HepG2 (cell line): ENCODE data around the gene S100A4. TPM values are rescaled to one million over a fixed set of nuclear protein-coding genes. Genes with fewer than 3 reads are reported as not detected.

Experiments
- ATF2 ChIP-seq: sonication (generic); formaldehyde crosslinking; IDR thresholded peaks from 2 replicates; pipeline ENCODE4 v1.4.0; 2020; ENCODE audit warnings: missing genetic modification reagents
- ELF1 ChIP-seq: sonication (generic); formaldehyde crosslinking; IDR thresholded peaks from 2 replicates; pipeline ENCODE4 v1.4.0; 2020; ENCODE audit warnings: missing genetic modification reagents
- FOXK1 ChIP-seq: sonication (generic); formaldehyde crosslinking; IDR thresholded peaks from 2 replicates; pipeline ENCODE4 v1.4.0; 2020; ENCODE audit warnings: low read depth, missing genetic modification reagents, borderline replicate concordance
- GATAD1 ChIP-seq: IDR thresholded peaks from 2 replicates; pipeline ENCODE4 v1.6.1; 2016; ENCODE audit warnings: missing genetic modification reagents, missing compliant biosample characterization
- MXD4 ChIP-seq: IDR thresholded peaks from 2 replicates; pipeline ENCODE4 v1.6.1; 2016; ENCODE audit warnings: mild to moderate bottlenecking, missing biosample characterization, missing genetic modification reagents
- NR1H2 ChIP-seq: sonication (generic); formaldehyde crosslinking; IDR thresholded peaks from 2 replicates; pipeline ENCODE4 v1.8.1; 2022; ENCODE audit warnings: low read depth, missing genetic modification reagents, borderline replicate concordance
- RCOR2 ChIP-seq: IDR thresholded peaks from 2 replicates; pipeline ENCODE4 v1.6.1; 2016; ENCODE audit warnings: missing biosample characterization, missing genetic modification reagents
- RNF2 ChIP-seq: fragments of 450-650 bp; conservative IDR thresholded peaks from 2 replicates; pipeline ENCODE4 v1.6.1; 2016; ENCODE audit warnings: low read depth
- SYNCRIP ChIP-seq: fragments of 200-400 bp; formaldehyde crosslinking; IDR thresholded peaks from 2 replicates; pipeline ENCODE4 v1.6.1; 2018; ENCODE audit warnings: mild to moderate bottlenecking, low read depth, low read length; ENCODE audit not compliant: insufficient read depth
- TSC22D2 ChIP-seq: sonication (generic); formaldehyde crosslinking; IDR thresholded peaks from 2 replicates; pipeline ENCODE4 v1.5.1; 2020; ENCODE audit warnings: missing genetic modification reagents, mild to moderate bottlenecking, borderline replicate concordance
- XRCC5 ChIP-seq: fragments of 200-400 bp; formaldehyde crosslinking; optimal IDR thresholded peaks from 2 replicates; pipeline ENCODE3; 2017; ENCODE audit warnings: mild to moderate bottlenecking, low read length
- ZBTB34 ChIP-seq: sonication (generic); formaldehyde crosslinking; IDR thresholded peaks from 2 replicates; pipeline ENCODE4 v1.8.0; 2022; ENCODE audit warnings: mild to moderate bottlenecking, missing genetic modification reagents
- ZFP36L2 ChIP-seq: sonication (generic); formaldehyde crosslinking; IDR thresholded peaks from 2 replicates; pipeline ENCODE4 v1.4.0; 2020; ENCODE audit warnings: missing genetic modification reagents
- ZNF335 ChIP-seq: sonication (generic); formaldehyde crosslinking; IDR thresholded peaks from 2 replicates; pipeline ENCODE4 v1.4.0; 2020; ENCODE audit warnings: missing genetic modification reagents
- ZNF713 ChIP-seq: sonication (generic); formaldehyde crosslinking; IDR thresholded peaks from 2 replicates; pipeline ENCODE4 v1.4.0; 2020; ENCODE audit warnings: mild to moderate bottlenecking, missing genetic modification reagents
- ZNF761 ChIP-seq: sonication (generic); formaldehyde crosslinking; conservative IDR thresholded peaks from 2 replicates; pipeline ENCODE4 v1.4.0; 2020; ENCODE audit warnings: mild to moderate bottlenecking, missing genetic modification reagents
- ZSCAN12 ChIP-seq: sonication (generic); formaldehyde crosslinking; IDR thresholded peaks from 2 replicates; pipeline ENCODE4 v1.9.0; 2021; ENCODE audit warnings: mild to moderate bottlenecking, missing genetic modification reagents
- polyA plus RNA-seq, 8 experiments: library from polyadenylated mRNA; depleted of rRNA in 3 of 8; stranded (reverse) in 7 of 8; unstranded in 1 of 8; fragments of >200 nt; fragmentation: Illumina TruSeq in 4 of 8; extraction: Trizol in 4 of 8; gene quantifications; 2 replicates each; pipeline versions ENCODE4 v1.2.1 to v1.2.3, GENCODE V29; 2011 to 2016; ENCODE audit warnings: low read depth in 4 of 8, missing spikeins in 1 of 8, mixed read lengths in 1 of 8; ENCODE audit not compliant: insufficient read depth in 1 of 8
- total RNA-seq, 5 experiments: library from RNA; depleted of rRNA; stranded (reverse); fragments of >200 nt; fragmentation: Illumina TruSeq; extraction: Trizol; gene quantifications; 2 replicates each; pipeline ENCODE4 v1.2.3, GENCODE V29; 2016; ENCODE audit warnings: low read depth in 1 of 5
- TF ChIP-seq, protein P1 (sequence below): sonication (generic); formaldehyde crosslinking; IDR thresholded peaks from 2 replicates; pipeline ENCODE4 v1.9.0; 2022; ENCODE audit warnings: low read depth, missing genetic modification reagents
- TF ChIP-seq, protein P2 (sequence below): sonication (generic); formaldehyde crosslinking; conservative IDR thresholded peaks from 2 replicates; pipeline ENCODE4 v1.8.1; 2023; ENCODE audit warnings: missing genetic modification reagents
- TF ChIP-seq, protein P3 (sequence below): IDR thresholded peaks from 2 replicates; pipeline ENCODE4 v1.6.1; 2018; ENCODE audit warnings: missing genetic modification reagents, mild to moderate bottlenecking, missing compliant biosample characterization
- TF ChIP-seq, protein P4 (sequence below): sonication (generic); formaldehyde crosslinking; IDR thresholded peaks from 2 replicates; pipeline ENCODE4 v1.8.1; 2023; ENCODE audit warnings: missing genetic modification reagents, mild to moderate bottlenecking, borderline replicate concordance
- TF ChIP-seq, protein P5 (sequence below): IDR thresholded peaks from 2 replicates; pipeline ENCODE4 v1.6.1; 2016; ENCODE audit warnings: mild to moderate bottlenecking

The S100A4 gene
- total and polyA plus RNA-seq, 2 of the 13 experiments (the other 11 are each of a cell fraction or from before 2014, with no cell fraction given), result 12.9 to 20.2 TPM

DNA sequence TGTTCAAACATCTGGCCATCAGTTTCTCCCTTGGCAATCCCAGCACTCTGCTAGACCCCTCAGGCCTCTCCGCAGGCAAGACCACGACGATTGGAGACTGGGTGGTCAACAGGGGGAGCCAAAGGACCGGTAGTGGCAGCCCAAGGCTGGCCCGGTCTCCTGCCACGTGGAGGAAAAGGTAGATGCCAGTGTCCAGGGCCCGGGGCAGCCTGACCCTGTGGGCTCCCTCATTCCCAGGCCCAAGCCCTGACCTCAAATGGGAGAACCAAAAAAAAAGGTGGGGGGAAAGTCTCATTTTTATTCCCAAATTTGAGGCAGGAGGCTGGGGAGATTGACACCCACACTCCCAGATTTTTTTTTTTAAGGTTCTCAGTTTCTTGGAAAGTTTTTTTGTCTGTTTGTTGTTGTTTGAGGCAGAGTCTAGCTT is 34.6 kb downstream of the S100A4 start (continued):
- TF ChIP-seq, protein P1, sequence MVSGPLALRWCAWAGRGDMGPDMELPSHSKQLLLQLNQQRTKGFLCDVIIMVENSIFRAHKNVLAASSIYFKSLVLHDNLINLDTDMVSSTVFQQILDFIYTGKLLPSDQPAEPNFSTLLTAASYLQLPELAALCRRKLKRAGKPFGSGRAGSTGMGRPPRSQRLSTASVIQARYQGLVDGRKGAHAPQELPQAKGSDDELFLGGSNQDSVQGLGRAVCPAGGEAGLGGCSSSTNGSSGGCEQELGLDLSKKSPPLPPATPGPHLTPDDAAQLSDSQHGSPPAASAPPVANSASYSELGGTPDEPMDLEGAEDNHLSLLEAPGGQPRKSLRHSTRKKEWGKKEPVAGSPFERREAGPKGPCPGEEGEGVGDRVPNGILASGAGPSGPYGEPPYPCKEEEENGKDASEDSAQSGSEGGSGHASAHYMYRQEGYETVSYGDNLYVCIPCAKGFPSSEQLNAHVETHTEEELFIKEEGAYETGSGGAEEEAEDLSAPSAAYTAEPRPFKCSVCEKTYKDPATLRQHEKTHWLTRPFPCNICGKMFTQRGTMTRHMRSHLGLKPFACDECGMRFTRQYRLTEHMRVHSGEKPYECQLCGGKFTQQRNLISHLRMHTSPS (CRISPR knock-in tag), result 0 out of 2 replicates have a peak, but pooled peaks have one; percentile 30
- TF ChIP-seq, protein P2, sequence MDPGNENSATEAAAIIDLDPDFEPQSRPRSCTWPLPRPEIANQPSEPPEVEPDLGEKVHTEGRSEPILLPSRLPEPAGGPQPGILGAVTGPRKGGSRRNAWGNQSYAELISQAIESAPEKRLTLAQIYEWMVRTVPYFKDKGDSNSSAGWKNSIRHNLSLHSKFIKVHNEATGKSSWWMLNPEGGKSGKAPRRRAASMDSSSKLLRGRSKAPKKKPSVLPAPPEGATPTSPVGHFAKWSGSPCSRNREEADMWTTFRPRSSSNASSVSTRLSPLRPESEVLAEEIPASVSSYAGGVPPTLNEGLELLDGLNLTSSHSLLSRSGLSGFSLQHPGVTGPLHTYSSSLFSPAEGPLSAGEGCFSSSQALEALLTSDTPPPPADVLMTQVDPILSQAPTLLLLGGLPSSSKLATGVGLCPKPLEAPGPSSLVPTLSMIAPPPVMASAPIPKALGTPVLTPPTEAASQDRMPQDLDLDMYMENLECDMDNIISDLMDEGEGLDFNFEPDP (CRISPR knock-in tag), result no peak
- peak; percentile 53 for TF ChIP-seq XRCC5
- TF ChIP-seq RCOR2 (CRISPR knock-in tag), result no peak
- TF ChIP-seq TSC22D2 (CRISPR knock-in tag), result 0 out of 2 replicates have a peak, but pooled peaks have one; percentile 37
- no peak for TF ChIP-seq NR1H2
- TF ChIP-seq, protein P3, sequence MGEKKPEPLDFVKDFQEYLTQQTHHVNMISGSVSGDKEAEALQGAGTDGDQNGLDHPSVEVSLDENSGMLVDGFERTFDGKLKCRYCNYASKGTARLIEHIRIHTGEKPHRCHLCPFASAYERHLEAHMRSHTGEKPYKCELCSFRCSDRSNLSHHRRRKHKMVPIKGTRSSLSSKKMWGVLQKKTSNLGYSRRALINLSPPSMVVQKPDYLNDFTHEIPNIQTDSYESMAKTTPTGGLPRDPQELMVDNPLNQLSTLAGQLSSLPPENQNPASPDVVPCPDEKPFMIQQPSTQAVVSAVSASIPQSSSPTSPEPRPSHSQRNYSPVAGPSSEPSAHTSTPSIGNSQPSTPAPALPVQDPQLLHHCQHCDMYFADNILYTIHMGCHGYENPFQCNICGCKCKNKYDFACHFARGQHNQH (CRISPR knock-in tag), result 0 out of 2 replicates have a peak, but pooled peaks have one; percentile 44
- TF ChIP-seq ZNF713 (CRISPR knock-in tag), result no peak
- TF ChIP-seq RNF2, result peak; percentile 36; the same call in 1 of the 2 replicates
- peak; percentile 44; the same call in 1 of the 2 replicates for TF ChIP-seq FOXK1 (CRISPR knock-in tag)
- TF ChIP-seq ELF1 (CRISPR knock-in tag), result peak; percentile 51; the same call in 1 of the 2 replicates
- TF ChIP-seq, protein P4, sequence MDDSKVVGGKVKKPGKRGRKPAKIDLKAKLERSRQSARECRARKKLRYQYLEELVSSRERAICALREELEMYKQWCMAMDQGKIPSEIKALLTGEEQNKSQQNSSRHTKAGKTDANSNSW, result no peak
- TF ChIP-seq ATF2 (CRISPR knock-in tag), result peak; percentile 61; the same call in 1 of the 2 replicates
- peak; percentile 57; the same call in 1 of the 2 replicates for TF ChIP-seq GATAD1 (CRISPR knock-in tag)
- TF ChIP-seq MXD4 (CRISPR knock-in tag), result peak; percentile 77; the same call in 1 of the 2 replicates
- no peak for TF ChIP-seq SYNCRIP
- no peak for TF ChIP-seq ZFP36L2 (CRISPR knock-in tag)
- TF ChIP-seq ZBTB34, result no peak
- TF ChIP-seq, protein P5, sequence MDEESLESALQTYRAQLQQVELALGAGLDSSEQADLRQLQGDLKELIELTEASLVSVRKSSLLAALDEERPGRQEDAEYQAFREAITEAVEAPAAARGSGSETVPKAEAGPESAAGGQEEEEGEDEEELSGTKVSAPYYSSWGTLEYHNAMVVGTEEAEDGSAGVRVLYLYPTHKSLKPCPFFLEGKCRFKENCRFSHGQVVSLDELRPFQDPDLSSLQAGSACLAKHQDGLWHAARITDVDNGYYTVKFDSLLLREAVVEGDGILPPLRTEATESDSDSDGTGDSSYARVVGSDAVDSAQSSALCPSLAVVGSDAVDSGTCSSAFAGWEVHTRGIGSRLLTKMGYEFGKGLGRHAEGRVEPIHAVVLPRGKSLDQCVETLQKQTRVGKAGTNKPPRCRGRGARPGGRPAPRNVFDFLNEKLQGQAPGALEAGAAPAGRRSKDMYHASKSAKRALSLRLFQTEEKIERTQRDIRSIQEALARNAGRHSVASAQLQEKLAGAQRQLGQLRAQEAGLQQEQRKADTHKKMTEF, result peak; percentile 63
- TF ChIP-seq ZSCAN12 (CRISPR knock-in tag), result no peak
- 0 out of 2 replicates have a peak, but pooled peaks have one; percentile 35 for TF ChIP-seq ZNF335 (CRISPR knock-in tag)
- TF ChIP-seq ZNF761 (CRISPR knock-in tag), result no peak
